ENCODE measurements around the gene MZF1. TPM values are rescaled to one million over a fixed set of nuclear protein-coding genes. Genes with fewer than 3 reads are reported as not detected.

Gene MZF1
- total RNA-seq, 1 experiment from 2014 or later: not detected

GRCh38 chr19:58561373-58562121, 11.6 kb downstream of the MZF1 start:
- no TSS peak for BruUV-seq (replicated peaks)
- no peaks in the 10 kb centered on the region for H3K9me3 ChIP-seq (ENCODE audit: insufficient read depth, low read depth)
- H3K4me3 ChIP-seq: no peak overlapping the region
- no peak for DNase-seq
- no peaks in the 10 kb centered on the region for H4K20me1 ChIP-seq (ENCODE audit: insufficient read depth)
- no peak overlapping the region for H3K27ac ChIP-seq
- intact Hi-C loops (cut with micrococcal nuclease; ENCODE audit: unreplicated experiment): no loop called here
- H3F3A ChIP-seq (ENCODE audit: insufficient read depth, low read depth): no peaks in the 10 kb centered on the region
- H3K4me1 ChIP-seq (replicated peaks; ENCODE audit: insufficient read depth): no peaks in the 10 kb centered on the region
- CTCF ChIA-PET: no interaction called here
- no peaks in the 10 kb centered on the region for H3K27me3 ChIP-seq (ENCODE audit: insufficient read depth, low read depth)
- H3K79me2 ChIP-seq (ENCODE audit: low read depth): no peaks in the 10 kb centered on the region
- H3K4me2 ChIP-seq: no peak overlapping the region
- TF ChIP-seq EZH2 (IDR thresholded peaks at IDR 0.05; ENCODE audit: low read depth): no peak
- TF ChIP-seq CTCF (conservative IDR thresholded peaks at IDR 0.05): no peak
- H3K36me3 ChIP-seq (ENCODE audit: low read depth): no peaks in the 10 kb centered on the region
- no peak overlapping the region for H2AFZ ChIP-seq
- POLR2A ChIA-PET (ENCODE audit: unreplicated experiment): no interaction called here
- H3K9me2 ChIP-seq (ENCODE audit: insufficient read depth): no peaks in the 10 kb centered on the region

- TF ChIP-seq CTCF (conservative IDR thresholded peaks at IDR 0.05): no peak
- TF ChIP-seq EZH2 (IDR thresholded peaks at IDR 0.05; ENCODE audit: low read depth): no peak
- Histone ChIP-seq H2AFZ (no peak overlapping the region), H3K4me1 (replicated peaks; ENCODE audit: insufficient read depth) (no peaks in the 10 kb centered on the region), H3F3A (ENCODE audit: insufficient read depth, low read depth) (no peaks in the 10 kb centered on the region), H3K9me2 (ENCODE audit: insufficient read depth) (no peaks in the 10 kb centered on the region), H4K20me1 (ENCODE audit: insufficient read depth) (no peaks in the 10 kb centered on the region), H3K36me3 (ENCODE audit: low read depth) (no peaks in the 10 kb centered on the region), H3K4me2 (no peak overlapping the region), H3K4me3 (no peak overlapping the region), H3K79me2 (ENCODE audit: low read depth) (no peaks in the 10 kb centered on the region), H3K9me3 (ENCODE audit: insufficient read depth, low read depth) (no peaks in the 10 kb centered on the region), H3K27me3 (ENCODE audit: insufficient read depth, low read depth) (no peaks in the 10 kb centered on the region), H3K27ac (no peak overlapping the region)
- ChIA-PET POLR2A (ENCODE audit: unreplicated experiment) (no interaction called here), CTCF (no interaction called here)
- no TSS peak for BruUV-seq (replicated peaks)
- intact Hi-C loops (cut with micrococcal nuclease; ENCODE audit: unreplicated experiment): no loop called here
- DNase-seq: no peak
Measured at GRCh38 chr19:58560921-58561320, 12.2 kb downstream of the MZF1 start.

GRCh38 chr19:58560007-58560887, 12.9 kb downstream of the MZF1 start:
- Histone ChIP-seq H3K4me2 (no peak overlapping the region), H3K27ac (no peak overlapping the region), H3K9me2 (ENCODE audit: insufficient read depth) (no peaks in the 10 kb centered on the region), H3K4me3 (no peak overlapping the region), H3K4me1 (replicated peaks; ENCODE audit: insufficient read depth) (no peaks in the 10 kb centered on the region), H2AFZ (no peak overlapping the region), H4K20me1 (ENCODE audit: insufficient read depth) (no peaks in the 10 kb centered on the region), H3F3A (ENCODE audit: insufficient read depth, low read depth) (no peaks in the 10 kb centered on the region), H3K27me3 (ENCODE audit: insufficient read depth, low read depth) (no peaks in the 10 kb centered on the region), H3K79me2 (ENCODE audit: low read depth) (no peaks in the 10 kb centered on the region), H3K36me3 (ENCODE audit: low read depth) (no peaks in the 10 kb centered on the region), H3K9me3 (ENCODE audit: insufficient read depth, low read depth) (no peaks in the 10 kb centered on the region)
- TF ChIP-seq CTCF (conservative IDR thresholded peaks at IDR 0.05) (no peak), EZH2 (IDR thresholded peaks at IDR 0.05; ENCODE audit: low read depth) (no peak)
- BruUV-seq (replicated peaks): no TSS peak
- intact Hi-C loops (cut with micrococcal nuclease; ENCODE audit: unreplicated experiment): no loop called here
- ChIA-PET CTCF (no interaction called here), POLR2A (ENCODE audit: unreplicated experiment) (no interaction called here)
- DNase-seq: no peak
